K562 (cell line): ENCODE data around the gene PPP1CB. TPM values are rescaled to one million over a fixed set of nuclear protein-coding genes. Genes with fewer than 3 reads are reported as not detected.

Experiments used
- CBX5 ChIP-seq: IDR thresholded peaks from 2 replicates; pipeline ENCODE4 v1.6.1; 2014; ENCODE audit warnings: low read depth, borderline replicate concordance
- HMG20A ChIP-seq: fragments of 450-650 bp; formaldehyde crosslinking; conservative IDR thresholded peaks from 2 replicates; pipeline ENCODE4 v1.4.0; 2020; ENCODE audit warnings: mild to moderate bottlenecking, mixed read lengths
- HSF4 ChIP-seq: fragments of 250-450 bp; sonication (Bioruptor Pico); IDR thresholded peaks from 2 replicates; pipeline ENCODE4 v2.1.2; 2022; ENCODE audit warnings: mild to moderate bottlenecking, moderate library complexity, borderline replicate concordance
- KAT7 ChIP-seq: sonication (generic); formaldehyde crosslinking; IDR thresholded peaks from 2 replicates; pipeline ENCODE4 v1.8.0; 2022; ENCODE audit warnings: missing genetic modification reagents, mild to moderate bottlenecking, borderline replicate concordance
- L3MBTL2 ChIP-seq: fragments of 450-650 bp; IDR thresholded peaks from 2 replicates; pipeline ENCODE4 v1.6.1; 2016; ENCODE audit warnings: mild to moderate bottlenecking, moderate library complexity
- MTA2 ChIP-seq: fragments of 450-650 bp; IDR thresholded peaks from 2 replicates; pipeline ENCODE4 v1.6.1; 2016; ENCODE audit warnings: low read depth
- NR2C2 ChIP-seq, 2 experiments: fragments of 200-800 bp in 1 of 2; sonication (Bioruptor generic) in 1 of 2; sonication (generic) in 1 of 2; formaldehyde crosslinking in 1 of 2; IDR thresholded peaks; 2 replicates each; pipeline versions ENCODE4 v1.6.1 to v1.8.0; 2016 to 2022; ENCODE audit warnings: mild to moderate bottlenecking in 1 of 2, missing compliant biosample characterization in 1 of 2, missing genetic modification characterization in 1 of 2, missing genetic modification reagents in 1 of 2
- POLR2AphosphoS2 ChIP-seq: IDR thresholded peaks from 2 replicates; pipeline ENCODE4 v1.6.1; 2012; ENCODE audit warnings: low read length, improper control_type of control experiment
- POU5F1 ChIP-seq: fragments of 150-350 bp; IDR thresholded peaks from 2 replicates; pipeline ENCODE4 v1.6.1; 2014; ENCODE audit warnings: borderline replicate concordance, low read length, low read depth, mild to moderate bottlenecking; ENCODE audit not compliant: partially characterized antibody
- RBM34 ChIP-seq: fragments of 200-400 bp; formaldehyde crosslinking; IDR thresholded peaks from 2 replicates; pipeline ENCODE4 v1.6.1; 2018; ENCODE audit warnings: low read length, borderline replicate concordance; ENCODE audit not compliant: insufficient read depth
- SNRNP70 ChIP-seq: fragments of 200-400 bp; formaldehyde crosslinking; optimal IDR thresholded peaks from 2 replicates; pipeline ENCODE3; 2017; ENCODE audit warnings: low read depth, low read length
- TFAM ChIP-seq: fragments of 250-450 bp; sonication (Bioruptor Pico); conservative IDR thresholded peaks from 2 replicates; pipeline ENCODE4 v1.5.0; 2021; ENCODE audit warnings: mild to moderate bottlenecking, moderate library complexity
- XRCC4 ChIP-seq: IDR thresholded peaks from one replicate; pipeline ENCODE4 v1.6.1; 2011; ENCODE audit not compliant: insufficient read depth, insufficient read length; ENCODE audit errors: extremely low read depth
- YY1 ChIP-seq, 3 experiments: IDR thresholded peaks; 2 replicates each; pipeline ENCODE4 v1.6.1; 2011; ENCODE audit warnings: low read length in 2 of 3, mild to moderate bottlenecking in 2 of 3, moderate library complexity in 2 of 3, borderline replicate concordance in 1 of 3, control low read depth in 1 of 3, low read depth in 1 of 3; ENCODE audit not compliant: insufficient read depth in 3 of 3, insufficient replicate concordance in 2 of 3, control insufficient read depth in 1 of 3, insufficient read length in 1 of 3; ENCODE audit errors: extremely low read depth in 1 of 3
- ZFP1 ChIP-seq: fragments of 450-650 bp; formaldehyde crosslinking; IDR thresholded peaks from 2 replicates; pipeline ENCODE4 v1.4.0; 2020; ENCODE audit warnings: mild to moderate bottlenecking, mixed read lengths
- ZNF140 ChIP-seq: fragments of 250-450 bp; sonication (Bioruptor Pico); IDR thresholded peaks from 2 replicates; pipeline ENCODE4 v1.8.0; 2021; ENCODE audit warnings: moderate library complexity, mild to moderate bottlenecking, inconsistent platforms
- ZNF174 ChIP-seq: fragments of 250-450 bp; sonication (Bioruptor Pico); IDR thresholded peaks from 2 replicates; pipeline ENCODE4 v1.4.0; 2020; ENCODE audit warnings: mild to moderate bottlenecking
- ZNF77 ChIP-seq: fragments of 250-450 bp; sonication (Bioruptor Pico); IDR thresholded peaks from 2 replicates; pipeline ENCODE4 v1.5.0; 2020
- polyA plus RNA-seq, 8 experiments: library from polyadenylated mRNA; depleted of rRNA in 4 of 8; stranded (reverse) in 5 of 8; unstranded in 3 of 8; fragments of >200 nt; fragmentation: Nextera tagmentation in 2 of 8; fragmentation: Illumina TruSeq in 1 of 8; extraction: Ambion mirVana in 2 of 8; extraction: Trizol in 1 of 8; gene quantifications; 2 replicates each; pipeline versions ENCODE4 v1.2.1 to v1.2.3, GENCODE V29; 2011 to 2014; ENCODE audit warnings: inconsistent platforms in 1 of 8, missing spikeins in 1 of 8
- total RNA-seq, 7 experiments: library from RNA; depleted of rRNA in 6 of 7; stranded (reverse); fragments of >200 nt in 6 of 7; fragmentation: Illumina TruSeq in 2 of 7; extraction: Trizol in 2 of 7; gene quantifications; 2 replicates each; pipeline versions ENCODE4 v1.2.1 to v1.2.3, GENCODE V29; 2011 to 2021; ENCODE audit warnings: low replicate concordance in 1 of 7
- TF ChIP-seq, protein P1 (sequence below): fragments of 200-400 bp; formaldehyde crosslinking; IDR thresholded peaks from 2 replicates; pipeline ENCODE4 v1.6.1; 2017; ENCODE audit warnings: mild to moderate bottlenecking, low read depth, low read length, moderate library complexity
- TF ChIP-seq, protein P2 (sequence below): IDR thresholded peaks from 3 replicates; pipeline ENCODE4 v1.6.1; 2011; ENCODE audit warnings: borderline replicate concordance, mild to moderate bottlenecking, moderate library complexity; ENCODE audit not compliant: insufficient read length; ENCODE audit errors: extremely low read depth
- TF ChIP-seq, protein P3 (sequence below): fragments of 250-450 bp; sonication (Bioruptor Pico); IDR thresholded peaks from 2 replicates; pipeline ENCODE4 v1.8.0; 2021; ENCODE audit warnings: borderline replicate concordance, mild to moderate bottlenecking, moderate library complexity; ENCODE audit not compliant: poor library complexity, severe bottlenecking

The PPP1CB gene
- total and polyA plus RNA-seq, 9 of the 15 experiments (the other 6 are each of a cell fraction or from before 2014, with no cell fraction given), result 25.6 to 118 (median 58.9) TPM

DNA sequence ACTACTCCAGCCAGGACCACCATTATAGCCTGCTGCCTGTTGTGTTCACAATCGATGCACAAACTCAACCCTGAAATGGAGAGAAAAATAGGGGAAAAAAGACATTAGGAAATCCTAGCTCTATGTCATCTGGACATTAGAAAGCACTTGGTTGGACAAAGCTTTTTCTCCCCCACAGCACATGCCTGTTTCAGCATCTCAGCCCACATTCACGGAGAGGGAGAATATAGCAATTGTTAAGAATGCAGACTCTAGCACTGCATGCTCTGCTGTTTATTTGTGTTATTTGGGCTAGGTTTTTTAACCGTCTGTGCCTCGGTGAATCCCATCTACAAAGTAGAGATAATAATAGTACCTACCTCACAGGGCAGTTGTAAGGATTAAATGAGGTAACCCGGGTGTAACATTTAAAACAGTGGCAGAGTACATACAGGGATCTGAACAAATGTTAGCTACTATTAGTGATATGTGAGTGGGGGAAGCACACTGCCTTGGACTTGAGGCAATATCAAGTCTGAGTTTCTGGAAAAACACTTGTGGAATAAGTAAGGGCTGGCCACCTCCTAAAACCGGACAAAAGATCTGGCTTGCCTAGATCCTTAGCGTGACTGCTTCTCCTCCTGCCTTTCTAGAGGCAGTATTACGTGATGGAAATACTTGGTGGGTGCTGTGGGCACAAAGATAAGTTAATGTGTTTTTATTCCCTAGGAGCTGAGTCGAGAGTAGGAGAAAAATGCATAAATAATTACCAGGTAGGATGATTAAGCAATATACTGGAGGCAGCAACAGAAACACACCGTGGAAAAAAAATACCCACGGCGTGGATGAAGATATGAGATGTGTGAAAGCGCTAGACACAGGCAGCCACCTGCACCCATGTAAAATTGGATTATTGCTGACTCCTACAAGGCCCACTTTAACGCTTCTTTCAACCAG, 1.0 kb upstream of the PPP1CB start (continued):
- TF ChIP-seq, protein P1, sequence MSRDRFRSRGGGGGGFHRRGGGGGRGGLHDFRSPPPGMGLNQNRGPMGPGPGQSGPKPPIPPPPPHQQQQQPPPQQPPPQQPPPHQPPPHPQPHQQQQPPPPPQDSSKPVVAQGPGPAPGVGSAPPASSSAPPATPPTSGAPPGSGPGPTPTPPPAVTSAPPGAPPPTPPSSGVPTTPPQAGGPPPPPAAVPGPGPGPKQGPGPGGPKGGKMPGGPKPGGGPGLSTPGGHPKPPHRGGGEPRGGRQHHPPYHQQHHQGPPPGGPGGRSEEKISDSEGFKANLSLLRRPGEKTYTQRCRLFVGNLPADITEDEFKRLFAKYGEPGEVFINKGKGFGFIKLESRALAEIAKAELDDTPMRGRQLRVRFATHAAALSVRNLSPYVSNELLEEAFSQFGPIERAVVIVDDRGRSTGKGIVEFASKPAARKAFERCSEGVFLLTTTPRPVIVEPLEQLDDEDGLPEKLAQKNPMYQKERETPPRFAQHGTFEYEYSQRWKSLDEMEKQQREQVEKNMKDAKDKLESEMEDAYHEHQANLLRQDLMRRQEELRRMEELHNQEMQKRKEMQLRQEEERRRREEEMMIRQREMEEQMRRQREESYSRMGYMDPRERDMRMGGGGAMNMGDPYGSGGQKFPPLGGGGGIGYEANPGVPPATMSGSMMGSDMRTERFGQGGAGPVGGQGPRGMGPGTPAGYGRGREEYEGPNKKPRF, result no peak
- TF ChIP-seq HSF4 (CRISPR knock-in tag), result no peak
- peak; percentile 13; the same call in 1 of the 2 replicates for TF ChIP-seq KAT7 (CRISPR knock-in tag)
- TF ChIP-seq L3MBTL2, result peak; percentile 35; the same call in 1 of the 2 replicates
- no peak for TF ChIP-seq ZNF77 (CRISPR knock-in tag)
- TF ChIP-seq, protein P2, sequence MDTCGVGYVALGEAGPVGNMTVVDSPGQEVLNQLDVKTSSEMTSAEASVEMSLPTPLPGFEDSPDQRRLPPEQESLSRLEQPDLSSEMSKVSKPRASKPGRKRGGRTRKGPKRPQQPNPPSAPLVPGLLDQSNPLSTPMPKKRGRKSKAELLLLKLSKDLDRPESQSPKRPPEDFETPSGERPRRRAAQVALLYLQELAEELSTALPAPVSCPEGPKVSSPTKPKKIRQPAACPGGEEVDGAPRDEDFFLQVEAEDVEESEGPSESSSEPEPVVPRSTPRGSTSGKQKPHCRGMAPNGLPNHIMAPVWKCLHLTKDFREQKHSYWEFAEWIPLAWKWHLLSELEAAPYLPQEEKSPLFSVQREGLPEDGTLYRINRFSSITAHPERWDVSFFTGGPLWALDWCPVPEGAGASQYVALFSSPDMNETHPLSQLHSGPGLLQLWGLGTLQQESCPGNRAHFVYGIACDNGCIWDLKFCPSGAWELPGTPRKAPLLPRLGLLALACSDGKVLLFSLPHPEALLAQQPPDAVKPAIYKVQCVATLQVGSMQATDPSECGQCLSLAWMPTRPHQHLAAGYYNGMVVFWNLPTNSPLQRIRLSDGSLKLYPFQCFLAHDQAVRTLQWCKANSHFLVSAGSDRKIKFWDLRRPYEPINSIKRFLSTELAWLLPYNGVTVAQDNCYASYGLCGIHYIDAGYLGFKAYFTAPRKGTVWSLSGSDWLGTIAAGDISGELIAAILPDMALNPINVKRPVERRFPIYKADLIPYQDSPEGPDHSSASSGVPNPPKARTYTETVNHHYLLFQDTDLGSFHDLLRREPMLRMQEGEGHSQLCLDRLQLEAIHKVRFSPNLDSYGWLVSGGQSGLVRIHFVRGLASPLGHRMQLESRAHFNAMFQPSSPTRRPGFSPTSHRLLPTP, result no peak
- no peak for TF ChIP-seq XRCC4
- no peak for TF ChIP-seq RBM34
- no peak for TF ChIP-seq POU5F1
- no peak for TF ChIP-seq SNRNP70
- TF ChIP-seq POLR2AphosphoS2, result no peak; the same call in 1 of the 2 replicates
- TF ChIP-seq ZNF174 (CRISPR knock-in tag), result no peak
- no peak for TF ChIP-seq ZFP1 (CRISPR knock-in tag)
- no peak for TF ChIP-seq YY1 (IDR thresholded peaks at IDR 0.05; ENCODE audit: borderline replicate concordance in 1 of 3, control insufficient read depth in 1 of 3, extremely low read depth in 1 of 3, insufficient read depth in 3 of 3, insufficient read length in 1 of 3, insufficient replicate concordance in 2 of 3, low read depth in 1 of 3, low read length in 2 of 3)
- no peak for TF ChIP-seq CBX5
- no peak for TF ChIP-seq MTA2
- no peak for TF ChIP-seq ZNF140
- TF ChIP-seq NR2C2 (CRISPR knock-in tag; IDR thresholded peaks at IDR 0.05), result no peak
- peak; percentile 8; the same call in 1 of the 2 replicates for TF ChIP-seq NR2C2 (tag; IDR thresholded peaks at IDR 0.05)
- TF ChIP-seq HMG20A (CRISPR knock-in tag), result no peak
- TF ChIP-seq, protein P3, sequence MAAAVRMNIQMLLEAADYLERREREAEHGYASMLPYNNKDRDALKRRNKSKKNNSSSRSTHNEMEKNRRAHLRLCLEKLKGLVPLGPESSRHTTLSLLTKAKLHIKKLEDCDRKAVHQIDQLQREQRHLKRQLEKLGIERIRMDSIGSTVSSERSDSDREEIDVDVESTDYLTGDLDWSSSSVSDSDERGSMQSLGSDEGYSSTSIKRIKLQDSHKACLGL (CRISPR knock-in tag), result no peak
- TF ChIP-seq TFAM (CRISPR knock-in tag), result no peak
